Measurements from ENCODE around the gene GABBR2. TPM values are rescaled to one million over a fixed set of nuclear protein-coding genes. Genes with fewer than 3 reads are reported as not detected.

GABBR2 gene
- total RNA-seq, 3 donors from 2014 or later, result not detected

GRCh38 chr9:98427491-98427890 lies 281.2 kb downstream of the GABBR2 start:
- H3K27ac ChIP-seq, result no peak overlapping the region
- intact Hi-C loops (cut with DNase I; ENCODE audit: low total_unique reads), result no loop called here
- H3K27me3 ChIP-seq, result no peaks in the 10 kb centered on the region
- no peaks in the 10 kb centered on the region for H3K9me3 ChIP-seq
- TF ChIP-seq, protein P1, sequence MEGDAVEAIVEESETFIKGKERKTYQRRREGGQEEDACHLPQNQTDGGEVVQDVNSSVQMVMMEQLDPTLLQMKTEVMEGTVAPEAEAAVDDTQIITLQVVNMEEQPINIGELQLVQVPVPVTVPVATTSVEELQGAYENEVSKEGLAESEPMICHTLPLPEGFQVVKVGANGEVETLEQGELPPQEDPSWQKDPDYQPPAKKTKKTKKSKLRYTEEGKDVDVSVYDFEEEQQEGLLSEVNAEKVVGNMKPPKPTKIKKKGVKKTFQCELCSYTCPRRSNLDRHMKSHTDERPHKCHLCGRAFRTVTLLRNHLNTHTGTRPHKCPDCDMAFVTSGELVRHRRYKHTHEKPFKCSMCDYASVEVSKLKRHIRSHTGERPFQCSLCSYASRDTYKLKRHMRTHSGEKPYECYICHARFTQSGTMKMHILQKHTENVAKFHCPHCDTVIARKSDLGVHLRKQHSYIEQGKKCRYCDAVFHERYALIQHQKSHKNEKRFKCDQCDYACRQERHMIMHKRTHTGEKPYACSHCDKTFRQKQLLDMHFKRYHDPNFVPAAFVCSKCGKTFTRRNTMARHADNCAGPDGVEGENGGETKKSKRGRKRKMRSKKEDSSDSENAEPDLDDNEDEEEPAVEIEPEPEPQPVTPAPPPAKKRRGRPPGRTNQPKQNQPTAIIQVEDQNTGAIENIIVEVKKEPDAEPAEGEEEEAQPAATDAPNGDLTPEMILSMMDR (IDR thresholded peaks at IDR 0.05), result no peak
- no peak for TF ChIP-seq POLR2AphosphoS5 (IDR thresholded peaks at IDR 0.05)
- H3K4me3 ChIP-seq, result no peak overlapping the region
- DNase-seq (ENCODE audit: low spot score in 2 of 2), result no peak
- no peaks in the 10 kb centered on the region for H3K36me3 ChIP-seq
- H3K4me1 ChIP-seq, result no peaks in the 10 kb centered on the region

GRCh38 chr9:98425079-98425478 lies 283.7 kb downstream of the GABBR2 start:
- TF ChIP-seq POLR2AphosphoS5 (IDR thresholded peaks at IDR 0.05) (no peak), POLR2A (IDR thresholded peaks at IDR 0.05) (no peak)
- TF ChIP-seq, protein P1 (IDR thresholded peaks at IDR 0.05), result no peak
- H3K36me3 ChIP-seq, result no peaks in the 10 kb centered on the region
- DNase-seq (ENCODE audit: low spot score in 2 of 2), result no peak
- no peaks in the 10 kb centered on the region for H3K4me1 ChIP-seq
- H3K27ac ChIP-seq, result no peak overlapping the region
- H3K9me3 ChIP-seq, result no peaks in the 10 kb centered on the region
- H3K27me3 ChIP-seq, result no peaks in the 10 kb centered on the region
- intact Hi-C loops (cut with DNase I; ENCODE audit: low total_unique reads), result no loop called here
- no peak overlapping the region for H3K4me3 ChIP-seq

DNA sequence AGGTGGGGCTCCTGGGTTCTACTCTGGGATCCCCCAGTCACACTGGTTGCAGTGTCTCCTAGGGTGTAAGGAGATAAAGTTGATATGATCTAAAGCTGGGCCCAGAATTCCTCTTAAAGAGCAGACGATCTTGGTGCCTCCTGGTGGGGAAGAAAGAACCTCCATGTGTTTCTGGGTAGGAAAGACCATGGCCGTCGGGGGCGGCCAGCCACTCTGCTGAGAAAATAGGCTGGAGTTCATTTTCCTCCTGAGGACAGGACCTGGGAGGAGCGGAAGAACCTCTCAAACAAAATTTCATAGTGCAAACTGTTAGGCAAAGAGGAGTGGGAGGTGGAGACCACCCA lies 289.5 kb downstream of the GABBR2 start:
- DNase-seq (ENCODE audit: low spot score in 2 of 2), result no peak
- no peak overlapping the region for H3K27ac ChIP-seq
- no peaks in the 10 kb centered on the region for H3K36me3 ChIP-seq
- H3K27me3 ChIP-seq, result peaks cover 0 to 2% of the 10 kb centered on the region in 2 donors
- no peak overlapping the region for H3K4me3 ChIP-seq
- peaks cover 6 to 12% of the 10 kb centered on the region in 2 donors for H3K9me3 ChIP-seq
- no peaks in the 10 kb centered on the region for H3K4me1 ChIP-seq
- TF ChIP-seq POLR2AphosphoS5 (IDR thresholded peaks at IDR 0.05), result no peak
- no peak for TF ChIP-seq POLR2A (IDR thresholded peaks at IDR 0.05)
- TF ChIP-seq, protein P1 (IDR thresholded peaks at IDR 0.05), result no peak
- intact Hi-C loops (cut with DNase I; ENCODE audit: low total_unique reads), result no loop called here

DNA sequence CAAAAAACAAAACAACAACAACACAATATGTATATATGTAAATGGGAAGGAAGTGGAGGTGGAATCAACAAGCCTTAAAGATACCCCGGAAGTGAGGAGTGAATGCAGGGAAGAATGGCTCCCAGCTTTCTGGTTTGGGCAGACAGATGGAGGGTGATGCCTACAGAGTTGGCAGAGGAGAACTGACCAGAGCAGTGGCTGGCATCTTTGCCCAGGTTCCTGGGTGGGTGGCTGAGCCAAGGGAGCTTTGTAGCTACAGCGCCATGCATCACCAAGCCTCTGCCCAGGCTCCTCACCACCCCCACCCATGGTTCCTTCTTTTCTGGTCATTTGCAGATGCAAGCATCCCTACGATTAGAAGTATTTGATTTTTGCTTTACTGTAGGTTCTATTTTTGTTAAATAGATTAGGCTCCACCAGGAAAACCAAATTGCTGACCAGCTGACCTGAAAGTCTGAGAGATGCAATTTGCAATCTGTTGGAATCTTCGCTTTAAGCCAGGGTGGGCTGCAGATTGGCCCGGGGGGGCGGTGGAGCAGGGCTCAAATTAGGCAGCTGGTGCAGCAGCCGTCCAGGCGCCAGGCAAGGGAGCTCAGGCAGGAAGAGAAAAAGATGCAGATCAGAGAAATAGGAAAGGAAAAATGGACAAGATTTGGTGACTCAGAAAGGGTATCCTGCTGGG lies 290.0 kb downstream of the GABBR2 start:
- no peaks in the 10 kb centered on the region for H3K4me1 ChIP-seq
- peaks cover 0 to 2% of the 10 kb centered on the region in 2 donors for H3K27me3 ChIP-seq
- no peak for DNase-seq (ENCODE audit: low spot score in 2 of 2)
- TF ChIP-seq POLR2AphosphoS5 (IDR thresholded peaks at IDR 0.05) (no peak), POLR2A (IDR thresholded peaks at IDR 0.05) (no peak)
- TF ChIP-seq, protein P1 (IDR thresholded peaks at IDR 0.05), result no peak
- H3K9me3 ChIP-seq, result peaks cover 8 to 12% of the 10 kb centered on the region in 2 donors
- intact Hi-C loops (cut with DNase I; ENCODE audit: low total_unique reads), result no loop called here
- H3K27ac ChIP-seq, result no peak overlapping the region
- H3K4me3 ChIP-seq, result no peak overlapping the region
- H3K36me3 ChIP-seq, result no peaks in the 10 kb centered on the region

DNA sequence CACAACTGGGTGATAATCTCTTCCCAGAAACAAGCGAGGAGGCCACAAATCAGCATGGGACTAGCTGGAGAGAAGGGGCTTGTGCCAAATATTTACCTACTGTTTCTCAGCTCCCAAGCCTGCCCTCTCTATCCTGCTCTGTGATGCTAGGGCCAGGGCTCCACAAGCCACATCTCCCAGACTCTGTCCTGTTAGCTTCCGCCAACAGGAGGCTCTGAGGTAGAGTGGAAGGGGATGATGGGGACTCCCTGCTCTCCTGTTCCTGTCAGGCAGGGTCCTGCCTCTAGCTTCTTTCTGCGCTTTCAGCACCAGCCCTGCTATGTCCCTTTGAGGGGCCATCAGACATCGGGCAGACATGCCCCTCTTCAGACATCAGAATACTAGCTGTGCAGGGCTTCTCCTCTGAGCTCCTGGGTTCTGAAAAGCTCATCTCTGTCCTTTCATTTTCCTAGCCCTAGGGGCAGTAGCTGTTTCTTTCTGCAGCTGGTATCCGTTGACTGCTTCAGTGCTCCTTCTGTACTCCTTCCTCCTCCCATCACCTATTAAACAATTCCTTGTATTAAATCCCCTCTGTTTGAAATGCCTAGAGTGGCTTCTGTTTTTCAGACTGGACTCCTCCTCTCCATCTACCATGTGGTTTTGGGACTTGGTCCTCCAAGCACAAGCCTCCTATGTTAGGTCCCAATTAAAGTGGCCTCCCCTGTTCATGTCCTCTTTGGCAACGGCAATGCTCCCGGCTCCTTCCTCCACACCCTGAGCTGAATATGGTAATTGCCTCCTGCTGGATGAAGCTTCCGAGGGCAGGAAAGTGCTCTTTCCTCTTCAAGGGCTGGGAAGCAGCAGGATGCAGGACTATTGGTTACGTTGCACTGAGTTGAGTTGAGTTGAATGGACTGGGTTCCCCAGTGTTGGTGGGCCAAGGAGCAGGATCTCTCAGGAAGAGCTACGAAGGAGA lies 292.2 kb downstream of the GABBR2 start:
- no peak overlapping the region for H3K4me3 ChIP-seq
- H3K9me3 ChIP-seq, result peaks cover 8 to 12% of the 10 kb centered on the region in 2 donors
- intact Hi-C loops (cut with DNase I; ENCODE audit: low total_unique reads), result no loop called here
- H3K4me1 ChIP-seq, result no peaks in the 10 kb centered on the region
- H3K36me3 ChIP-seq, result no peaks in the 10 kb centered on the region
- DNase-seq (ENCODE audit: low spot score in 2 of 2), result no peak
- peaks cover 0 to 2% of the 10 kb centered on the region in 2 donors for H3K27me3 ChIP-seq
- no peak overlapping the region for H3K27ac ChIP-seq
- no peak for TF ChIP-seq POLR2AphosphoS5 (IDR thresholded peaks at IDR 0.05)
- TF ChIP-seq POLR2A (IDR thresholded peaks at IDR 0.05), result no peak
- TF ChIP-seq, protein P1 (IDR thresholded peaks at IDR 0.05), result no peak

All from breast epithelium (tissue), 4 donors.